ENCODE results near the gene PSAPL1. TPM values are rescaled to one million over a fixed set of nuclear protein-coding genes. Genes with fewer than 3 reads are reported as not detected.

The PSAPL1 gene
- total RNA-seq, 1 donor from 2014 or later = not detected

GRCh38 chr4:7431696-7432530 is 2.8 kb downstream of the PSAPL1 start:
- Histone ChIP-seq H4K20me1 (ENCODE audit: insufficient read depth, low read length) (peaks cover 47% of the 10 kb centered on the region), H3K27ac (ENCODE audit: low read depth, low read length) (no peak overlapping the region), H3K36me3 (ENCODE audit: insufficient read depth, low read length) (no peaks in the 10 kb centered on the region), H3K27me3 (ENCODE audit: insufficient read depth, low read length) (peaks cover 3% of the 10 kb centered on the region), H3K79me2 (ENCODE audit: insufficient read depth, low read length) (no peaks in the 10 kb centered on the region), H3K4me3 (ENCODE audit: insufficient read depth, low read depth, low read length) (no peak overlapping the region), H3K4me1 (ENCODE audit: insufficient read depth, low read length) (no peaks in the 10 kb centered on the region), H3K9me3 (ENCODE audit: insufficient read depth, low read depth, low read length) (no peaks in the 10 kb centered on the region), H3K4me2 (ENCODE audit: low read length) (no peak overlapping the region), H2AFZ (ENCODE audit: low read depth, low read length) (no peak overlapping the region), H3K9ac (ENCODE audit: low read length) (no peak overlapping the region)
- Mint-ChIP-seq H3K4me1 (ENCODE audit: low read depth, unreplicated experiment) (peaks cover 23% of the 10 kb centered on the region), H3K27me3 (ENCODE audit: low read depth, unreplicated experiment) (peaks cover 30% of the 10 kb centered on the region), H3K27ac (ENCODE audit: unreplicated experiment) (no peak overlapping the region), H3K4me3 (ENCODE audit: unreplicated experiment) (no peak overlapping the region), H3K9me3 (ENCODE audit: unreplicated experiment) (no peaks in the 10 kb centered on the region), H3K36me3 (ENCODE audit: low read depth, unreplicated experiment) (no peaks in the 10 kb centered on the region)
- no peak for DNase-seq (ENCODE audit: low read depth)
- TF ChIP-seq CTCF (IDR thresholded peaks at IDR 0.05; ENCODE audit: insufficient read depth, low read depth, low read length) (no peak), EZH2 (IDR thresholded peaks at IDR 0.05; ENCODE audit: insufficient read depth, low read length) (no peak)
- FAIRE-seq = no peak

GRCh38 chr4:7430965-7431695 is 3.6 kb downstream of the PSAPL1 start:
- no peak overlapping the region for H3K27ac Mint-ChIP-seq (ENCODE audit: unreplicated experiment)
- peaks cover 23% of the 10 kb centered on the region for H3K4me1 Mint-ChIP-seq (ENCODE audit: low read depth, unreplicated experiment)
- no peaks in the 10 kb centered on the region for H3K36me3 Mint-ChIP-seq (ENCODE audit: low read depth, unreplicated experiment)

More at GRCh38 chr4:7430965-7431695, 3.6 kb downstream of the PSAPL1 start:
- Histone ChIP-seq H3K9me3 (ENCODE audit: insufficient read depth, low read depth, low read length) (no peaks in the 10 kb centered on the region), H3K4me1 (ENCODE audit: insufficient read depth, low read length) (no peaks in the 10 kb centered on the region), H3K36me3 (ENCODE audit: insufficient read depth, low read length) (no peaks in the 10 kb centered on the region), H2AFZ (ENCODE audit: low read depth, low read length) (no peak overlapping the region), H3K9ac (ENCODE audit: low read length) (no peak overlapping the region), H3K27ac (ENCODE audit: low read depth, low read length) (no peak overlapping the region), H3K27me3 (ENCODE audit: insufficient read depth, low read length) (peaks cover 3% of the 10 kb centered on the region), H4K20me1 (ENCODE audit: insufficient read depth, low read length) (peaks cover 47% of the 10 kb centered on the region), H3K4me2 (ENCODE audit: low read length) (no peak overlapping the region), H3K4me3 (ENCODE audit: insufficient read depth, low read depth, low read length) (no peak overlapping the region), H3K79me2 (ENCODE audit: insufficient read depth, low read length) (no peaks in the 10 kb centered on the region)
- Mint-ChIP-seq H3K4me3 (ENCODE audit: unreplicated experiment) (no peak overlapping the region), H3K9me3 (ENCODE audit: unreplicated experiment) (no peaks in the 10 kb centered on the region), H3K27me3 (ENCODE audit: low read depth, unreplicated experiment) (peaks cover 30% of the 10 kb centered on the region)
- TF ChIP-seq CTCF (IDR thresholded peaks at IDR 0.05; ENCODE audit: insufficient read depth, low read depth, low read length) (no peak), EZH2 (IDR thresholded peaks at IDR 0.05; ENCODE audit: insufficient read depth, low read length) (no peak)
- no peak for DNase-seq (ENCODE audit: low read depth)
- FAIRE-seq = no peak

All from astrocyte (in vitro differentiated cells and primary cell).